ENCODE data around the gene IL21.
"Not testable (repeated sequence)": the region's sequence is repeated elsewhere in the genome, so short reads cannot be mapped to it uniquely, and the experiment has no call there.

Gene IL21

DNA sequence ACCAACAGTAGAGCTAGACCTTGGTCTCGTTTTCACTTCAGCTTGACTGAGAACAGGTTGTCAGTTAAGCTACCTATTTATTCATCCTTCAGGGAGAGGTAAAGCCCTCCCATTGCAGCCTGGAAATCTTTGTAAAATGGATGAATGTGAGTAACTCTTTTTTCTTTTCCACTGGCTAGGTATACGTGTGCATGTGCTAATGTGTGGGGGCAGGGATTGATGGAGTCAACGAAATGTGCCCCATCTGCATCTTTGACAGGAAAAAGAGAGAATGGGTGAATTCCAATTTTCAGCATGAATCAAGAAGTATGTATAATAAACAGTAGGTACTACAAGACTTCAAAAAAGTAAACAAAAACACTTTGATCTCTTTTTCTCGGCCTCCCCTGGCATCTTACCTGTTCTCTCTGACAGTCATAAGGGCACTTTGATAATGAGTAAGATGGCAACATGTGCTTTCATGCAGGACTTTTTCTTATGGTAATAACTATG, at the start of gene IL21:
Gene IL21, minus strand, starts transcription at position 51 of the 492 bp plus-strand sequence. CDS start 55 bp downstream, outside the sequence.
- no peak for DNase-seq

- DNase-seq, result no peak
Observed at GRCh38 chr4:122669911-122670738, 49.3 kb upstream of the IL21 start.

GRCh38 chr4:122668241-122668640, 47.4 kb upstream of the IL21 start:
- no peak for DNase-seq

GRCh38 chr4:122666527-122667245, 45.8 kb upstream of the IL21 start:
- DNase-seq, result no peak

GRCh38 chr4:122665161-122665929, 44.5 kb upstream of the IL21 start:
- no peak for DNase-seq

GRCh38 chr4:122663814-122664610, 43.1 kb upstream of the IL21 start:
- DNase-seq, result no peak

GRCh38 chr4:122663291-122663690, 42.4 kb upstream of the IL21 start:
- no peak for DNase-seq

GRCh38 chr4:122662701-122663100, 41.8 kb upstream of the IL21 start:
- no peak for DNase-seq

- DNase-seq, result no peak
Observed at GRCh38 chr4:122661176-122662160, 40.6 kb upstream of the IL21 start.

GRCh38 chr4:122658818-122659295, 38.0 kb upstream of the IL21 start:
- no peak for DNase-seq

DNA sequence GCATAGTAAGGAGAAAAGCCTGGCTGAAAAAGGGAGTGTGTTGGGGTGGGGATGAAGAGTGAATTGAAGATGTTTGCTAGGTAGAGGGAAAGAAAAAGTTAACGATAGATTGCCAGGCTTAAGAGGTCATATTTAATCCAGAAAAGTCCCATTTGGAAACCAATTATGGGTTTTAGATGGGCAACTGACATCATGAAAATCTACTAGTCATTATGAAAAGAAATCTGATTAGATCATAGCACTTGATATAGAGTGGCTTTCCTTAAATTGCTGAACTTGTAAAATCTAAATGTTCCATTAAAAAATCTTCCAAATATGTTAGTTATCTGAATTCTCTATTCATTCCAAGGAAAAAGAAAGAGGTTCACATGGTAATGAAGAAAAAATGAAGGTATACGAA, 37.5 kb upstream of the IL21 start:
- DNase-seq, result no peak

DNA sequence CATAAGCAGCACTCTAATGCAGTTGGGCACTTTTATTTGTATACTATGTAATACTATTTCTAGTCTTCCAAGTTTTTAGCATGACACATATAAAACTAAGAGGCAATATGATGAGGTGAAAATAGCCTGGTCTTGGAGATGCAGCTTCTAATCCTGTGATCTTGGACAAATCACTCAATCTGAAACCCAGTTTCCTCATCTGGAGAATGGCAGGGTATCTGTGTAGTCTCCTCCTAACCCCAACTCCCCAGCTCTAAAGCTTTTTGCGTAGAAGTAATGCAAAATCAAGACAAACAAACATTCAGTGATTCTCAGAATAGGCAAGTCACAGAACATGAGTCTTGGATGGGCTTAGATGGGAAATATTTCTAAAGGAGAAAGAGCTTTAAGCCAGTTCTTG, 36.7 kb upstream of the IL21 start:
- no peak for DNase-seq

DNA sequence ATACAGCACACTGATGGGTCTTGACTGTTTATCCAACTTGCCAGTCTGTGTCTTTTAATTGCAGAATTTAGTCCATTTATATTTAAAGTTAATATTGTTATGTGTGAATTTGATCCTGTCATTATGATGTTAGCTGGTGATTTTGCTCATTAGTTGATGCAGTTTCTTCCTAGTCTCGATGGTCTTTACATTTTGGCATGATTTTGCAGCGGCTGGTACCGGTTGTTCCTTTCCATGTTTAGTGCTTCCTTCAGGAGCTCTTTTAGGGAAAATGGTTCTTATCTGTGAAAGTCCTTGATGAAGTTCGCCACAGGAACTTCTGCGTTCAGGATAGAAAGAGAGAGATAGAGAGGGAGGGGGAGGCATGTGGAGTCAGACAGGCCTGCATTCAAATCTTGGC, 35.7 kb upstream of the IL21 start:
- DNase-seq, result not testable (repeated sequence)

DNA sequence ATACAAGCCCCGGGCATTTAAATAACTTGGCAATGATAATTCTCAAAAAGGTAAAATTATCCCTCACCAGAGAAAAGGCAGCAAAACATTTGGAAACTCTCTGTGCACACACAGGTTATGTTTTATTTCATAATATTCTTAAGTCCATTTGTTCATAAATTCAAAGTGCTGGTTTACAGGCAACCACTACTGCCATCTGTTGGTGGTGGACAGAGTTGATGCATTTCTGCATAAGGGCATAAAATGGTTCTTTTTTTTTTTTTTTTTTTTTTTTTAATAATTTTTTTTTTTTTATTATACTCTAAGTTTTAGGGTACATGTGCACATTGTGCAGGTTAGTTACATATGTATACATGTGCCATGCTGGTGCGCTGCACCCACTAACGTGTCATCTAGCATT, 31.5 kb upstream of the IL21 start:
- DNase-seq, result no peak

GRCh38 chr4:122650148-122650547, 29.3 kb upstream of the IL21 start:
- no peak for DNase-seq

DNA sequence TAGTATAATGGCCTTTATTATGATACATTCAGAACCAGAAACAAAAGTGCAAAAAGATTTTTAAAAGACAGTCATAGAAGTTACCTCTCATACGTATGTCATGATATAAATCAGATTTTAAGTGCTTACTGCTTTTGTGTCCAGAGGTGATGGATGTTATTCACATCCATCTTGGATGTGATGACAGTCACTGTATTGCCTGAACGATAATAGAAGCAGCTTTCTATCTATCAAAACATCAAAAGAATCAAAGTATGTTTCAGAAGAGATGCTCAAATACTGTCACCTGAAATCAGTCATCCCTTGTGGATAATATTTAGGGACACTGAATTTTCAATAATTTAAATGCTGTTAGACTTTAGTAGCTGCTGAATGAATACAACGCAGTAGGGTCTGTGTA, 26.8 kb upstream of the IL21 start:
- no peak for DNase-seq

GRCh38 chr4:122643257-122643656, 22.4 kb upstream of the IL21 start:
- no peak for DNase-seq

GRCh38 chr4:122639181-122639580, 18.3 kb upstream of the IL21 start:
- no peak for DNase-seq

DNA sequence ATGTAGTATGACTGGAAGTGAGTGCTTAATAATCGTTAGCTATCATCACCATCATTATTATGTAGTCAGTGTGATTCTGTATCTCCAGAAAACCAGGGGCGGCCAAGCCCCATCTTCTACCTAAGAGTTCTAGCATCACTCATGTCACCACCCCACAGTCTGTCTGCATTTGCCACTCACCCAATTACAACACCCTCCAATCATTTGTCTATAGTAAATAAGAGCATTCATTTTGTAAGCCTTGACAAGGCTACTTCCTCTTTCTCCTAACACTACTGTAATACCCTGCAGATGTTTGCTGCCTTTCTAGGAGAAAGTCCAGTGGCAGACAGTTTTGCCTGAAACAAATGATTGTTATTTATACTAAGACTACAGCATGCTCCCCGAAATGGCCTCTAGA, 15.8 kb upstream of the IL21 start:
- no peak for DNase-seq

- no peak for DNase-seq
Observed at GRCh38 chr4:122635205-122635604, 14.3 kb upstream of the IL21 start.

- DNase-seq, result no peak
Observed at GRCh38 chr4:122633211-122633610, 12.3 kb upstream of the IL21 start.

Measured in C1 segment of cervical spinal cord (tissue), 14 donors.